Spleen (tissue), 11 donors: ENCODE results near the gene HTATIP2. TPM values are rescaled to one million over a fixed set of nuclear protein-coding genes. Genes with fewer than 3 reads are reported as not detected.

Experiments
- DNase-seq: peaks from one replicate; pipeline ENCODE4 v3.0.0-alpha.2; 2020
- H3K27ac ChIP-seq, 8 donors: fragments of 200-600 bp; sonication (generic) in 7 of 8; 1 replicate in 4 of 8; 2 replicates in 4 of 8; pipeline versions ENCODE4 v1.5.0 to v1.8.0; 2016 to 2021; ENCODE audit warnings: inconsistent platforms in 4 of 8, mild to moderate bottlenecking in 4 of 8, moderate library complexity in 1 of 8
- H3K27me3 ChIP-seq, 7 donors: fragments of 200-600 bp; sonication (generic) in 6 of 7; replicated peaks in 1 of 7; 1 replicate in 4 of 7; 2 replicates in 3 of 7; pipeline versions ENCODE4 v1.5.0 to v1.8.0; 2016 to 2021; ENCODE audit warnings: inconsistent platforms in 3 of 7, mild to moderate bottlenecking in 1 of 7
- H3K36me3 ChIP-seq, 6 donors: fragments of 200-600 bp; sonication (generic) in 5 of 6; 1 replicate in 4 of 6; 2 replicates in 2 of 6; pipeline versions ENCODE4 v1.5.0 to v1.8.0; 2016 to 2021; ENCODE audit warnings: inconsistent platforms in 2 of 6
- H3K4me1 ChIP-seq, 6 donors: fragments of 200-600 bp; sonication (generic) in 5 of 6; 1 replicate in 3 of 6; 2 replicates in 3 of 6; pipeline versions ENCODE4 v1.5.0 to v1.8.0; 2016 to 2021; ENCODE audit warnings: inconsistent platforms in 3 of 6
- H3K4me3 ChIP-seq, 8 donors: fragments of 200-600 bp; sonication (generic) in 7 of 8; 1 replicate in 4 of 8; 2 replicates in 4 of 8; pipeline versions ENCODE4 v1.5.0 to v1.8.0; 2016 to 2021; ENCODE audit warnings: inconsistent platforms in 4 of 8, mild to moderate bottlenecking in 4 of 8, moderate library complexity in 2 of 8
- H3K9me3 ChIP-seq, 8 donors: fragments of 200-600 bp; sonication (generic) in 7 of 8; 1 replicate in 4 of 8; 2 replicates in 4 of 8; pipeline versions ENCODE4 v1.5.0 to v1.8.0; 2016 to 2021; ENCODE audit warnings: inconsistent platforms in 4 of 8
- POLR2A ChIP-seq, 3 donors: fragments of 450-650 bp; IDR thresholded peaks; one replicate each; pipeline ENCODE4 v1.5.1; 2017; ENCODE audit warnings: antibody characterized with exemption in 3 of 3, mild to moderate bottlenecking in 1 of 3
- POLR2AphosphoS5 ChIP-seq, 3 donors: sonication (generic); formaldehyde crosslinking; IDR thresholded peaks; one replicate each; pipeline ENCODE4 v1.5.1; 2017; ENCODE audit warnings: antibody characterized with exemption in 3 of 3
- WGBS, 5 donors: extraction: QIAGEN DNeasy Blood & Tissue Kit in 3 of 5; methylation state at CpG; one replicate each; pipeline versions ENCODE4 v1.1.5 to v1.1.7; 2013 to 2018; 5-methylcytosine and 5-hydroxymethylcytosine counted together
- intact Hi-C: fragments of 100-400 bp; cut with DNase I; formaldehyde crosslinking; loops from one replicate; pipeline ENCODE4 v1.15.0; 2023; ENCODE audit warnings: low total_unique reads
- polyA plus RNA-seq, 3 donors: library from polyadenylated mRNA; stranded (reverse); fragments of 200-250 nt; gene quantifications; one replicate each; pipeline ENCODE4 v1.2.1, GENCODE V29; 2013
- total RNA-seq, 7 donors: library from RNA; depleted of rRNA in 3 of 7; stranded (reverse); fragments of >200 nt in 3 of 7; fragmentation: NEBNext Ultra II Directional in 4 of 7; extraction: Animal tissue kit (Norgen Biotek cat#: 25700) in 4 of 7; gene quantifications; one replicate each; pipeline versions ENCODE4 v1.1.0 to v1.2.1, GENCODE V29; 2016 to 2021
- TF ChIP-seq, protein P1 (sequence below), 11 experiments: fragments of 200-600 bp in 7 of 11; fragments of 450-650 bp in 4 of 11; sonication (generic) in 4 of 11; IDR thresholded peaks in 8 of 11; conservative IDR thresholded peaks in 3 of 11; 1 replicate in 7 of 11; 2 replicates in 4 of 11; pipeline versions ENCODE4 v1.4.0 to v1.8.0; 2016 to 2021; ENCODE audit warnings: antibody characterized with exemption in 11 of 11, inconsistent platforms in 4 of 11, mild to moderate bottlenecking in 1 of 11
- donor health status: healthy with polysubstance abuse.
- donor health status: DM: no; HTN: no; CAD: no; lungs with moderate emphysema.
- donor health status: DM: no; HTN: no; CAD: no.
- donor health status: Bipolar disorder and iron deficiency.
- donor health status: healthy.
- donor health status: DM: no; HTN: no; CAD: no.
- donor health status: DM: yes; HTN: yes; CAD: no.

The HTATIP2 gene
- total and polyA plus RNA-seq, 10 donors: 24.3 to 70.2 (median 42.6) TPM

- TF ChIP-seq POLR2A (IDR thresholded peaks at IDR 0.05) (no peak), POLR2AphosphoS5 (IDR thresholded peaks at IDR 0.05) (no peak)
- TF ChIP-seq, protein P1, sequence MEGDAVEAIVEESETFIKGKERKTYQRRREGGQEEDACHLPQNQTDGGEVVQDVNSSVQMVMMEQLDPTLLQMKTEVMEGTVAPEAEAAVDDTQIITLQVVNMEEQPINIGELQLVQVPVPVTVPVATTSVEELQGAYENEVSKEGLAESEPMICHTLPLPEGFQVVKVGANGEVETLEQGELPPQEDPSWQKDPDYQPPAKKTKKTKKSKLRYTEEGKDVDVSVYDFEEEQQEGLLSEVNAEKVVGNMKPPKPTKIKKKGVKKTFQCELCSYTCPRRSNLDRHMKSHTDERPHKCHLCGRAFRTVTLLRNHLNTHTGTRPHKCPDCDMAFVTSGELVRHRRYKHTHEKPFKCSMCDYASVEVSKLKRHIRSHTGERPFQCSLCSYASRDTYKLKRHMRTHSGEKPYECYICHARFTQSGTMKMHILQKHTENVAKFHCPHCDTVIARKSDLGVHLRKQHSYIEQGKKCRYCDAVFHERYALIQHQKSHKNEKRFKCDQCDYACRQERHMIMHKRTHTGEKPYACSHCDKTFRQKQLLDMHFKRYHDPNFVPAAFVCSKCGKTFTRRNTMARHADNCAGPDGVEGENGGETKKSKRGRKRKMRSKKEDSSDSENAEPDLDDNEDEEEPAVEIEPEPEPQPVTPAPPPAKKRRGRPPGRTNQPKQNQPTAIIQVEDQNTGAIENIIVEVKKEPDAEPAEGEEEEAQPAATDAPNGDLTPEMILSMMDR (IDR thresholded peaks at IDR 0.05 in 8 of 11, conservative IDR thresholded peaks at IDR 0.05 in 3 of 11): no peak
- Histone ChIP-seq H3K9me3 (no peaks in the 10 kb centered on the region), H3K27ac (no peak overlapping the region), H3K27me3 (no peaks in the 10 kb centered on the region), H3K4me3 (no peak overlapping the region), H3K4me1 (peaks cover 0 to 17% (median 7%) of the 10 kb centered on the region in 6 donors), H3K36me3 (no peaks in the 10 kb centered on the region)
- intact Hi-C loops: loop anchor here (5.0 kb wide), 1 partner anchor 230 kb away; no protein-coding TSS in a partner anchor
- DNase-seq: no peak
- 57 to 85% (median 71%) methylated on average over 1 of the region's 1 CpG for WGBS, 5 donors
These were observed 6.4 kb upstream of the HTATIP2 start for GRCh38 chr11:20357150-20357549.

GRCh38 chr11:20360650-20361049 lies 2.9 kb upstream of the HTATIP2 start:
- Histone ChIP-seq H3K4me1 (peaks cover 6 to 40% (median 30%) of the 10 kb centered on the region in 6 donors), H3K36me3 (no peaks in the 10 kb centered on the region), H3K27ac (peak overlapping the region in 3 of 8 donors; percentile 30 to 69 (median 35)), H3K9me3 (no peaks in the 10 kb centered on the region), H3K27me3 (no peaks in the 10 kb centered on the region), H3K4me3 (peak overlapping the region in 1 of 8 donors; percentile 33)
- TF ChIP-seq, protein P1 (IDR thresholded peaks at IDR 0.05 in 8 of 11, conservative IDR thresholded peaks at IDR 0.05 in 3 of 11): no peak
- TF ChIP-seq POLR2A (IDR thresholded peaks at IDR 0.05): no peak
- TF ChIP-seq POLR2AphosphoS5 (IDR thresholded peaks at IDR 0.05): no peak
- DNase-seq: peak; percentile 82
- 58 to 64% (median 60%) methylated on average over 7 of the region's 7 CpGs for WGBS, 5 donors
- intact Hi-C loops: no loop called here

DNA sequence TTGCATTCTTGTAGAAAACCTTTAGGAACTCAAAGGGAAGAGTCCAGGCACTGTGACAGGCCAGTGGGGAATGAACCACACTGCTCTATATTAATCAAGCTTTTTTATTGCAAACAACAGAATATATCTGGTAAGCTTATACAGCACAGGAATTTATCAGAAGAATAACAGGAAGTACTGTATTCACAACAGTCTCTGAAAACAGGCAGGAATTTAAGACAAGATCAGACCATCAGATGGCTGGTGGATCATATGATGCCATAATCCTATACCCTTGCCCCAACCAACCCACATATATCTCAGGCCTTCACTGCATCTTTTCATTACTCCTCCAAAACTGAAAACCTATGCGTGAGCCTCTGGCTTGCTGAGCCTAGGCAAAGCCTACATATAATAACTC lies 1.0 kb upstream of the HTATIP2 start:
- TF ChIP-seq POLR2A (IDR thresholded peaks at IDR 0.05): no peak
- TF ChIP-seq POLR2AphosphoS5 (IDR thresholded peaks at IDR 0.05): no peak
- TF ChIP-seq, protein P1 (IDR thresholded peaks at IDR 0.05 in 8 of 11, conservative IDR thresholded peaks at IDR 0.05 in 3 of 11): no peak
- peak overlapping the region in 1 of 8 donors; percentile 86 for H3K4me3 ChIP-seq
- no peak for DNase-seq
- intact Hi-C loops: no loop called here
- 0 to 6% (median 4%) methylated on average over 1 of the region's 1 CpG for WGBS, 5 donors
- peaks cover 0 to 12% (median 0%) of the 10 kb centered on the region in 6 donors for H3K36me3 ChIP-seq
- peak overlapping the region in 2 of 8 donors; percentile 92 to 98 for H3K27ac ChIP-seq
- H3K9me3 ChIP-seq: no peaks in the 10 kb centered on the region
- H3K4me1 ChIP-seq: peaks cover 6 to 58% (median 42%) of the 10 kb centered on the region in 6 donors
- no peaks in the 10 kb centered on the region for H3K27me3 ChIP-seq

DNA sequence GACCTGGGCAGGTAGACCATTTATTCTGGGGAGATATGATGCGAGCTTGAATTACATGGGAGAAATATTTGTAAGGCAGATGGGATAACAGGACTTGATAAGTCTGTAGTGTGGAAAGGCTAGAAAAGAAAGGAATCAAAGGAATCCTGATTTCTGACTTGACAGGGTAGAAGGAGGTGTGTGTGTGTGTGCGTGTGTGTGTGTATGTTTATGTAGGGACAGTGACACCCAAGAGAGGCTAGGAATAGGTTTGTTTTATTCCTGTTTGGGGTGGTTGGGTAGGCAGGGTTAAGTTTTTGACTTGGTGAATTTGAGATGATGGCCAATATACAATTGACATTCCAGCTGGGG lies 390 bp upstream of the HTATIP2 start:
- Histone ChIP-seq H3K27ac (peak overlapping the region; percentile 86 to 98 (median 92)), H3K27me3 (no peaks in the 10 kb centered on the region), H3K4me3 (peak overlapping the region; percentile 82 to 93 (median 85)), H3K9me3 (no peaks in the 10 kb centered on the region), H3K36me3 (peaks cover 0 to 18% (median 0%) of the 10 kb centered on the region in 6 donors), H3K4me1 (peaks cover 8 to 65% (median 44%) of the 10 kb centered on the region in 6 donors)
- intact Hi-C loops: no loop called here
- WGBS, 5 donors: 64 to 93% (median 80%) methylated on average over 2 of the region's 2 CpGs
- no peak for TF ChIP-seq POLR2A (IDR thresholded peaks at IDR 0.05)
- TF ChIP-seq POLR2AphosphoS5 (IDR thresholded peaks at IDR 0.05): no peak
- no peak for DNase-seq
